ENCODE results near the gene OR10H2.

OR10H2 gene

DNA sequence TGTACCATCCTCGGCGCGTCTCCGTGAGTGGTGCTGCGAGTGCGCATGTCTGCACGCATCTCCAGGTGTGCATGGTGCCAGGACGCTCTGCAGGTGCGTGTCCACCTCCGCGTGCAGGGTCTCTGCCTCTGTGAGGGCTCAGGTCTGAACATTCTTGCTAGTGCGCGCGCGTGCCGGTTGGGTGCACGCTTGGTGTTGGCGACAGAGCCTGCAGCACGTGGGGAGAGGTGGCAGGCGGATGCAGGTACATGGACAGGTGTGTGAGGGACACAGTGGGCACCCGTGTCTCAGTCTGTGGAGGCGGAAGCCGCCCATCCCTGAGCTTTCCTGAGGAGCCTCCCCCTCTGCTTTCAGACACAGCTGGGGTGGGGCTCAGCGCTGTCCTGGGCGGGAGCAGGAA, 4.9 kb upstream of the OR10H2 start:
- no peak for TF ChIP-seq CTCF (IDR thresholded peaks at IDR 0.05; ENCODE audit: extremely low read depth, insufficient read depth, missing control alignments)
- in situ Hi-C loops (cut with MboI; ENCODE audit: low pct_unique_long_range_greater_than_20kb, low sequenced_read_pairs, unreplicated experiment) = no loop called here
- DNase-seq (ENCODE audit: low spot score) = no peak

DNA sequence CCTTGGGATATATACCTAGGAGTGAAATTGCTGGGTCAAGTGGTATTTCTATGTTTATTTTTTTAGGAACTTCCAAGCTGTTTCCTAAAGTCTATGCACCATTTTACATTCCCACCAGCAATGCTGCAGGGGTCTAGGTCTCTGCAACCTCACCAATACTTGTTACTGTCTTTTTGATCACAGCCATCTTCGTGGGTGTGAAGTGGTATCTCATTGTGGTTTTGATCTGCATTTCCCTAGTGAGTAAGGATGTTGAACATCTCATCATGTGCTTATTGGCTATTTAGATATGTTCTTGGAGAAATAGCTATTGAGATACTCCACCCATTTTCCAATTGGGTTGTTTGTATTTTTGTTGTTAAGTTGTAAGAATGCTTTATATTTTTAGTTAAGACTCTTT, 2.7 kb downstream of the OR10H2 start:
- DNase-seq (ENCODE audit: low spot score) = no peak
- in situ Hi-C loops (cut with MboI; ENCODE audit: low pct_unique_long_range_greater_than_20kb, low sequenced_read_pairs, unreplicated experiment) = no loop called here
- TF ChIP-seq CTCF (IDR thresholded peaks at IDR 0.05; ENCODE audit: extremely low read depth, insufficient read depth, missing control alignments) = no peak

GRCh38 chr19:15732388-15732787, 4.6 kb downstream of the OR10H2 start:
- TF ChIP-seq CTCF (IDR thresholded peaks at IDR 0.05; ENCODE audit: extremely low read depth, insufficient read depth, missing control alignments) = no peak
- no peak for DNase-seq (ENCODE audit: low spot score)
- in situ Hi-C loops (cut with MboI; ENCODE audit: low pct_unique_long_range_greater_than_20kb, low sequenced_read_pairs, unreplicated experiment) = no loop called here

DNA sequence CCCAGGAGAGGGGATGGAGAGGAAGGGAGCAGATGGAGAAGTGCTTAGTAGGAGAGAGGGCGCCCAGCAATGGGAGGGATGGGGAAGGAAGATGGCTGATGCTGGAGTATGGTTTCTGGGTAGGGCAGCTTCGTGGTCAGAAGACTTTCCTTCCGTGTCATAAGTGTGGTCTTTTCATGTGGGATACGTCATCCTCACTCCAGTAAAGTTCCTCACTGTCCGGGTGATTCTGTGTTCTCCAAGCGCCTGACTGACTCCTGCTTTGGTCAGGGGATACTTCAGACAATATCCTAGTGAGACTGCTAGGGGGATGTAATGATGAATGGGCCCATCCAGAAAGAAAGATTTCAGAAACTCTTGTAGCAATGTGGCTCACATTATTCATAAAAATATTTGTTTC, 6.1 kb downstream of the OR10H2 start:
- DNase-seq (ENCODE audit: low spot score) = no peak
- in situ Hi-C loops (cut with MboI; ENCODE audit: low pct_unique_long_range_greater_than_20kb, low sequenced_read_pairs, unreplicated experiment) = no loop called here
- no peak for TF ChIP-seq CTCF (IDR thresholded peaks at IDR 0.05; ENCODE audit: extremely low read depth, insufficient read depth, missing control alignments)

- no peak for TF ChIP-seq CTCF (IDR thresholded peaks at IDR 0.05; ENCODE audit: extremely low read depth, insufficient read depth, missing control alignments)
- in situ Hi-C loops (cut with MboI; ENCODE audit: low pct_unique_long_range_greater_than_20kb, low sequenced_read_pairs, unreplicated experiment) = no loop called here
Measured at GRCh38 chr19:15737722-15738121, 9.9 kb downstream of the OR10H2 start, which contains the start of gene OR10H3. Gene OR10H3, plus strand, starts transcription at chr19:15737985. Its CDS starts 3,408 bp downstream, at chr19:15741393.

DNA sequence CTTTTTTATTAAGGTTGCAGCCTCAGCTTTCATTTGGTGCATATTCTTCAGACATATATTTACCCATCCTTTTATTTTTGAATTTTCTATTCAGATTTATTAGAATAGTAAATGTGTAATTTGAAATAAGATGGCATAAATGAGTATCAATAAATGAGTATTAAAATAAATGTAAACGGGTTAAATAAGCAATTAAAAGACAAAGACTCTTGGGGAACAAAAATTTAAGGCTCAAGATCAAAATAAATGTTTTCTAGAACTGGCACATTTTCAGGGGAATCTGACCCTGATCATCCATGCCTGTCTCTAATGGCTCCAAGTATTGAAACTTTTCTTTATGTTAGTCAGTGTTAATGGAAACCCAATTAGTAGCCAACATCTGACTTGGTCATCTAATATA, 13.0 kb downstream of the OR10H2 start:
- no peak for DNase-seq (ENCODE audit: low spot score)
- in situ Hi-C loops (cut with MboI; ENCODE audit: low pct_unique_long_range_greater_than_20kb, low sequenced_read_pairs, unreplicated experiment) = no loop called here
- TF ChIP-seq CTCF (IDR thresholded peaks at IDR 0.05; ENCODE audit: extremely low read depth, insufficient read depth, missing control alignments) = no peak

More at GRCh38 chr19:15737722-15738121, 9.9 kb downstream of the OR10H2 start, which contains the start of gene OR10H3:
- DNase-seq (ENCODE audit: low spot score) = no peak

- in situ Hi-C loops (cut with MboI; ENCODE audit: low pct_unique_long_range_greater_than_20kb, low sequenced_read_pairs, unreplicated experiment) = no loop called here
Measured at GRCh38 chr19:15748239-15748638, 20.4 kb downstream of the OR10H2 start.

More at GRCh38 chr19:15748239-15748638, 20.4 kb downstream of the OR10H2 start:
- DNase-seq (ENCODE audit: low spot score) = no peak
- no peak for TF ChIP-seq CTCF (IDR thresholded peaks at IDR 0.05; ENCODE audit: extremely low read depth, insufficient read depth, missing control alignments)
